Erythroblast (primary cell): ENCODE measurements around the gene SBF2.

ENCODE experiments used
- GATA1 ChIP-seq: IDR thresholded peaks from 2 replicates; pipeline ENCODE4 v1.6.1; 2011; ENCODE audit warnings: low read depth, mild to moderate bottlenecking, control low read depth, low read length, moderate library complexity
- POLR2A ChIP-seq: IDR thresholded peaks from 2 replicates; pipeline ENCODE4 v1.6.1; 2011; ENCODE audit warnings: mild to moderate bottlenecking, low read length

DNA sequence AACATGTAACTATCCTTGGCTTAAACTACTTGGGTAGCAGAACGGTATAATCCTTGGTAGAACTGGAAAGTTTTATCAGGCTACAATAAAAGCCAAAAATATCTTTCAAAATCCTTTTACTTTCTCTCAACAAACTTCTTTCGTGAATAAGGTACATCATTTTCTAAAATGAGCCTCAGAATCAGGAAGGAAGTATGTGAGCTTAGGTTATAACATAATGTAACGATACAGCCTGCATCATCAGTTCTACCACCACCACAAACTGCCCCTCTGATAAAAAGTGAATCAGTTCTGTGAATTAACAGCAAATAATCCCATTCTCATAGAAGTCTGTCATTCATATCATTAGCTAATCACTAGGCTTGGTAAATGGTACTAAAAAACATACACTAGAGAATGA, 244.3 kb downstream of the SBF2 start:
- TF ChIP-seq POLR2A (no peak), GATA1 (no peak)
